ENCODE data around the gene DIS3L2.

Gene DIS3L2

DNA sequence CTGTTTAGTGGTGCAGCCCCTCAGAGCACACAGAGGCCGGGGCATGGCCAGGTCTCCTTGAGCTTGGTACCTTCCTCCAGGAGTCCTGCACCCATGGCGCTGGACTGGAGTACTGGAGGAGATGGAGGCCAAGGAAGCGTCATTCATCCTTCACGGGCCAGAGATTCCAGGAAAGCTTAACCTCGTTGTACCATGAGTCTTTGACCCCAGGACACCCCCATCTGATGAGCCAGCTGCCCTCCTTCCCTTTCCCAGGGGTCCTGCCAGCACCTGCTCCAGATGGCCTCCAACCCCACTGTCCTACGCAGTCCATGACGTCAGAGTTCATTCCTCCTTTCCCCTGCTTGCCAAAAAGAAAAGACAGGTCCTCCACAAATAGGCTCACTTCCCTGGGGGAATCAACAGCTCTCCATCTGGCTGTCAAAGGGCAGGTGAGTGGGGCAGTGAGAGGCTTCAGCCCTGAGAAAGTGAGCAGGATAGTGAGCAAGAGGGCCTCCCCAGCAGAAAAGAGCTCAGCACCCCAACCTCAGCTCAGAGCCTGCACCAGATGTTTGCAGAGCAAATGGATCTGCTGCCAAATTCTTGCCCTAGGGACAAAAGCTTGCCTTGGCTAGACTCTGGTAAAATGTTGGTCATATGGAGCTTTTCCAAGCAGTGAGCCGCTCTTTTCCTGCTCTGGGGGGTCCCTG lies 30.8 kb upstream of the DIS3L2 start:
- no peak for TF ChIP-seq CTCF (IDR thresholded peaks at IDR 0.05; ENCODE audit: low read depth, low read length)
- no peak overlapping the region for H3K4me3 ChIP-seq (ENCODE audit: low read depth, low read length)

- TF ChIP-seq CTCF (IDR thresholded peaks at IDR 0.05; ENCODE audit: low read depth, low read length): no peak
- no peak overlapping the region for H3K4me3 ChIP-seq (ENCODE audit: low read depth, low read length)
These were observed 30.0 kb upstream of the DIS3L2 start for GRCh38 chr2:231931481-231931915.

GRCh38 chr2:231932711-231932970 lies 28.9 kb upstream of the DIS3L2 start:
- no peak overlapping the region for H3K4me3 ChIP-seq (ENCODE audit: low read depth, low read length)
- no peak for TF ChIP-seq CTCF (IDR thresholded peaks at IDR 0.05; ENCODE audit: low read depth, low read length)

GRCh38 chr2:231932985-231933915 lies 28.3 kb upstream of the DIS3L2 start:
- no peak for TF ChIP-seq CTCF (IDR thresholded peaks at IDR 0.05; ENCODE audit: low read depth, low read length)
- H3K4me3 ChIP-seq (ENCODE audit: low read depth, low read length): no peak overlapping the region

DNA sequence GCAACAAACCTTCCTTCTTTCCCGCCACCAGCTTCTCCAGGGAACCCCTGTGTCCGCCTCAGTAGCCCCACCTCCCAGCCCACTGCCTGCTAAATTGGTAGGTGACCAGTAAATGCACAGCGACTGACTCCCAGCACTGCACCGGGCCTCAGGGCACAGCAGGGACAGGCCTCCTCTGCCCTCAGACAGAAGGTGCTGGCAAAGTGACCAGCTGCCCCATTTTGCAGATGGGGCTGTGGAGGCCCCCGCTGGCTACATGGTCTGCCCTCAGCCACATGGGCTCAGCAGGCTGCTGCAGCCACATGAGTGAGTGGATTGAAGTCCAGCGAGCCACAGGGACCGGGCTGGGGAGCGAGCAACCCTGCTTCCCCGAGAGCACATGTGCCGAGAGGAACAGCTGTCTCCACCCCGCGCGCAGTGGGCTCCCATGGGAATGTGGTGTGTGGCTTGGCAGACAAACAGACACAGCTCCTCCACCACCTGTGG lies 27.6 kb upstream of the DIS3L2 start:
- no peak for TF ChIP-seq CTCF (IDR thresholded peaks at IDR 0.05; ENCODE audit: low read depth, low read length)
- no peak overlapping the region for H3K4me3 ChIP-seq (ENCODE audit: low read depth, low read length)

DNA sequence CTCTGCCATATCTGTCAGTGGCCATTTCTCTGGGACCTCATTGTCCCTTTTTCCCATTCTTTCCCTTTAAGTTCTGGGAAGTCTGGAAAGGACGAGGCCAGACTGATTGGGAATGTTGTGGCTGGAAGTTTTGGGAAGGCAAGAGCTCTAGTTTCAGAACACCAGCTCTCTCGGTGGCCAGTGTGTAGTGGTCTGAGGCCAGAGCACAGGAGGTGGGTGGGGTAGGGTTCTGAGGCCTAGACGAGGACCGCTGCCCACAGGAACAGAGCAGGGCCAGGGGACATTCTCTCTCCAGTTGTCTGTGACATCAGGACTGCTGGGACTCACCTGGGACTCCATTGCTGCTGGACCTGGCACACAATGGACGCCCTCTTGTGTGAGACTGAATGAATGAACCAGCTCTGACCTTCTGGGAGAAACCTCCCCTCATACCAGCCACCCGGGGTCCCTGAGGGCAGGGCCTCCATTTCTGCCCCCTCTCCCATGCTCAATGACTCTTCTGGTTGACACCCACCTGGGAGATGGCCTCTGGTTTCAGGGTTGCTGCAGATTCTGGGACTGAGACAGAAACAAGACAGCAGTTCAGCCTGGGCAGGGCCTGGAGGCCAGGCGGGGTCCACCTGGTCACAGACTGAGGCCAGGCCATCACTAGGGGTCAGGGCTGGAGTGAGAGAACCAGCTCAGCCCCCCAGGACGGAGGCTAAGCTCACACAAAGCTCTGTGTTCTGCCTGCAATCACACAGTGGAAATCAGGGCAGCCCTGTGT lies 26.9 kb upstream of the DIS3L2 start:
- H3K4me3 ChIP-seq (ENCODE audit: low read depth, low read length): no peak overlapping the region
- no peak for TF ChIP-seq CTCF (IDR thresholded peaks at IDR 0.05; ENCODE audit: low read depth, low read length)

Measured in WI38 (cell line).